Stimulated activated CD8-positive, alpha-beta memory T cell treated with anti-CD3 and anti-CD28 coated beads, Interleukin-7, amount 100 ng/mL, for 1 hour (primary cell): ENCODE data around the gene RSBN1L.

ENCODE experiments used
- DNase-seq, 2 donors: peaks; one replicate each; pipeline ENCODE4 v3.0.0-alpha.2; 2020; ENCODE audit warnings: low read depth in 2 of 2

The RSBN1L gene

GRCh38 chr7:77806425-77806824, 110.2 kb downstream of the RSBN1L start:
- no peak for DNase-seq

GRCh38 chr7:77808517-77808916, 112.3 kb downstream of the RSBN1L start:
- DNase-seq, result no peak

GRCh38 chr7:77811516-77812289, 115.4 kb downstream of the RSBN1L start:
- DNase-seq, result no peak

- no peak for DNase-seq
These were observed 116.0 kb downstream of the RSBN1L start for GRCh38 chr7:77812290-77812685.

GRCh38 chr7:77813180-77813579, 116.9 kb downstream of the RSBN1L start:
- DNase-seq, result no peak

- no peak for DNase-seq
These were observed 122.8 kb downstream of the RSBN1L start for GRCh38 chr7:77819021-77819420.

GRCh38 chr7:77820967-77821366, 124.7 kb downstream of the RSBN1L start:
- no peak for DNase-seq

- no peak for DNase-seq
These were observed 126.0 kb downstream of the RSBN1L start for GRCh38 chr7:77822269-77822668.

- no peak for DNase-seq
These were observed 127.5 kb downstream of the RSBN1L start for GRCh38 chr7:77823787-77824186.

- no peak for DNase-seq
These were observed 128.4 kb downstream of the RSBN1L start for GRCh38 chr7:77824636-77825035.

- no peak for DNase-seq
These were observed 128.9 kb downstream of the RSBN1L start for GRCh38 chr7:77825131-77825530.

- no peak for DNase-seq
These were observed 130.0 kb downstream of the RSBN1L start for GRCh38 chr7:77826300-77826699.

GRCh38 chr7:77827999-77828398, 131.7 kb downstream of the RSBN1L start:
- DNase-seq, result no peak

GRCh38 chr7:77830649-77831355, 134.5 kb downstream of the RSBN1L start:
- DNase-seq, result no peak

- DNase-seq, result no peak
These were observed 135.2 kb downstream of the RSBN1L start for GRCh38 chr7:77831481-77831880.

- DNase-seq, result no peak
These were observed 135.7 kb downstream of the RSBN1L start for GRCh38 chr7:77831953-77832352.
